ENCODE data around the gene POU3F4. TPM values are rescaled to one million over a fixed set of nuclear protein-coding genes. Genes with fewer than 3 reads are reported as not detected.

The POU3F4 gene
- not detected in 2 replicates for total RNA-seq

DNA sequence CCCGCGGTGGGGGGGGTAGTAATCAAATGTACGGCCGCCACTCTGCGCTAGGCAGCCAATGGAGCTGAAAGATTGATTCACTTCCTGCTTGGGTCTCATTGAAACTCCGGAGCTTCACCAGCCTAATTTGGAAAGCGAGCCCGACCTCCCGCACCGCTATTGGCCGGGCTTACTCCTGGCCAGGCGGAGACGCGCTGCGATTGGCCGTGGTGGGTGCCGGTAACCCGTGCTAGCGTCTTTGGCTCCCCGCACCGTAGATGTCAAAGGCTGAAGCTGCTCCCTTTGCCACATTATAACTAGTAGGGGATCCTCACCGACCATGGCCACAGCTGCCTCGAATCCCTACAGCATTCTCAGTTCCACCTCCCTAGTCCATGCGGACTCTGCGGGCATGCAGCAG, at the start of gene POU3F4:
Gene POU3F4 (plus strand): TSS at position 285 of the 400 bp plus-strand sequence. CDS start 35 bp downstream, at position 320.
- no peak for DNase-seq (ENCODE audit: extremely low read depth, low read depth, low spot score)

DNA sequence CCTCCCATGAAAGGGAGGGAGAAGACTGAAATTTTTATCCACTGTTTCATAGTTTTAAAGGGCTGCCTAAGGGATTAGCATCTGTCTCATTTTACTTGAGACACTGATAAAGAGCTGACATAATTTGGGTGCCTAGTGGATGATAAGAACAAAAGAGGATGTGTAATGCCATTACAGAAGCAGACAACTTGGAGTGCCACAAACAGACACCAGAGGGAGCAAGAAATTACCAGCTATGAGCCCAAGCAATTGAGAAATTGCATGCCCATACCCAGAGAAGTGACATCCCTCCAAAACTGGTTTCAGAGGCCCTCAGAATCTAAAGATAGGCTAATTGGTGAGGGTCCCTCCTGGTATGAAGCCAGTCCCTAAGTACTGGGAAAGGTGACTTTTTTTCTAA, 38.5 kb upstream of the POU3F4 start:
- DNase-seq (ENCODE audit: extremely low read depth, low read depth, low spot score), result no peak

- DNase-seq (ENCODE audit: extremely low read depth, low read depth, low spot score), result no peak
Observed at GRCh38 chrX:83495898-83496297, 12.2 kb upstream of the POU3F4 start.

DNA sequence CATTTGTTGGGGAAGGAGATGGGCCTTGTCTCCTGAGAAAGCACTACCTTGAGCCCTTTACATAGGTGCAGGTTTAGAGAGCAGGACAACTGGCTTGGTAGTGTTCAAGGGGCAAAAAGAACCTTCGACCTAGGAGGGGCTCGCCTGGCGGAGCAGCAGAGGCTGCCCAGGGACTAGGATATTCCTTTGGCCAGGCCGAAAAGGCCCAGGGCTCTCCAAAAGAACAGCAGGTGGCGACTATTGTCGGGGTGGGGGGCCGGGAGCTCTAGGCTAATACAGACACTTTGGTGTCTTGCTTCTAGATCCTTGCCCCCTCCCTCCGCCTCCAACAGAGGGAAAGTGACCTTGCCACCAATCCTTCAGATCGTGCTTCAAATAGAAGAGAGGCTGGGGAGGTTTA, 7.1 kb upstream of the POU3F4 start:
- no peak for DNase-seq (ENCODE audit: extremely low read depth, low read depth, low spot score)

- no peak for DNase-seq (ENCODE audit: extremely low read depth, low read depth, low spot score)
Observed at GRCh38 chrX:83501530-83501929, 6.6 kb upstream of the POU3F4 start.

GRCh38 chrX:83504721-83505479, 3.2 kb upstream of the POU3F4 start:
- DNase-seq (ENCODE audit: extremely low read depth, low read depth, low spot score), result no peak

DNA sequence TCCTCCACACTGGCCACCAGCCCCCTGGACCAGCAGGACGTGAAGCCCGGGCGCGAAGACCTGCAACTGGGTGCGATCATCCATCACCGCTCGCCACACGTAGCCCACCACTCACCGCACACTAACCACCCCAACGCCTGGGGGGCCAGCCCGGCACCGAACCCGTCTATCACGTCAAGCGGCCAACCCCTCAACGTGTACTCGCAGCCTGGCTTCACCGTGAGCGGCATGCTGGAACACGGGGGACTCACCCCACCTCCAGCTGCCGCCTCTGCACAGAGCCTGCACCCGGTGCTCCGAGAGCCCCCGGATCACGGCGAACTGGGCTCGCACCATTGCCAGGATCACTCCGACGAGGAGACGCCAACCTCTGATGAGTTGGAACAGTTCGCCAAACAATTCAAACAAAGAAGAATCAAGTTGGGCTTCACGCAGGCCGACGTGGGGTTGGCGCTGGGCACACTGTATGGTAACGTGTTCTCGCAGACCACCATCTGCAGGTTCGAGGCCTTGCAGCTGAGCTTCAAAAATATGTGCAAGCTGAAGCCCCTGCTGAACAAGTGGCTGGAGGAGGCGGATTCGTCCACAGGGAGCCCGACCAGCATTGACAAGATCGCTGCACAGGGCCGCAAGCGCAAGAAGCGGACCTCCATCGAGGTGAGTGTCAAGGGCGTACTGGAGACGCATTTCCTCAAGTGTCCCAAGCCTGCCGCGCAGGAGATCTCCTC, 600 bp downstream of the POU3F4 start:
- no peak for DNase-seq (ENCODE audit: extremely low read depth, low read depth, low spot score)

DNA sequence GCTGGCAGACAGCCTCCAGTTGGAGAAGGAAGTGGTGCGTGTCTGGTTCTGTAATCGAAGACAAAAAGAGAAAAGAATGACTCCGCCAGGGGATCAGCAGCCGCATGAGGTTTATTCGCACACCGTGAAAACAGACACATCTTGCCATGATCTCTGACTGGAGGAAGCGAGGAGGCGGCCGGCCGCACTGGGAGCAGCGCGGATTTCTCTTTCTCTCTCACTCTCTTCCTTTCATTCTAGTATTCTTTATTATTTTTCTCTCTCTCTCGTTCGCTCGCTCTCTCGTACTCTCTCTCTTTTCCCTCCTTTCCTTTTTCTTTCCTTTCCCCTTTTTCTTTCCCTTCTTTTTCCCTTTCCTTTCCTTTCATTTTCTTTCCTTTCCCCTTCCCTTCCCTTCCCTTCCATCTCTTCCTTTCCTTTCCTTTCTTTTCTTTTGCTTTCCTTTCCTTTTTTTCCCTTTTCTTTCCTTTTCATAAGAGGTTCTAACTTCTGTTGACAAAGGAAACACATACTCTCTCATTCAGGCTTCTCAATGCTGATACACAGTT, 1.2 kb downstream of the POU3F4 start:
- DNase-seq (ENCODE audit: extremely low read depth, low read depth, low spot score), result no peak

GRCh38 chrX:83510510-83511062, 2.5 kb downstream of the POU3F4 start:
- no peak for DNase-seq (ENCODE audit: extremely low read depth, low read depth, low spot score)

- no peak for DNase-seq (ENCODE audit: extremely low read depth, low read depth, low spot score)
Observed at GRCh38 chrX:83511208-83511607, 3.1 kb downstream of the POU3F4 start.

GRCh38 chrX:83512111-83512510, 4.0 kb downstream of the POU3F4 start:
- no peak for DNase-seq (ENCODE audit: extremely low read depth, low read depth, low spot score)

GRCh38 chrX:83516597-83516996, 8.5 kb downstream of the POU3F4 start:
- DNase-seq (ENCODE audit: extremely low read depth, low read depth, low spot score), result no peak

DNA sequence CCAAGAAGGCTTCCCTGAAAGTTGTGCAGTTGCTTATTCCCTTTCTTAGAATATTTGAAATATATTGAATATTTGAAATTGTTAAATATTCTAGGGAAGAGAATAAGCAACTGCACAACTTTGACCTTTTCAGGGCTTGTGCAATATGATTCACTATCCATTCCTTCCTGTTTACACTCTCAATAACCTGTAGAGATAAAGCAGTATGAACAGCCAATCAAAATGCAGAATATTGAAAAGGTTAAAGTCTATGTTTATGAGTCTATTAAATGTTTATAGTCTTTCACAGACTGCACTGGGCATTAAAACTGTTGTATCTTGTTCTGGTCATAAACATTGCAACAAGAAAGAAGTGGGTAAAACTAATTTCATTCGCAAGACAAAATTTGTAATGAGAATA, 13.8 kb downstream of the POU3F4 start:
- no peak for DNase-seq (ENCODE audit: extremely low read depth, low read depth, low spot score)

DNA sequence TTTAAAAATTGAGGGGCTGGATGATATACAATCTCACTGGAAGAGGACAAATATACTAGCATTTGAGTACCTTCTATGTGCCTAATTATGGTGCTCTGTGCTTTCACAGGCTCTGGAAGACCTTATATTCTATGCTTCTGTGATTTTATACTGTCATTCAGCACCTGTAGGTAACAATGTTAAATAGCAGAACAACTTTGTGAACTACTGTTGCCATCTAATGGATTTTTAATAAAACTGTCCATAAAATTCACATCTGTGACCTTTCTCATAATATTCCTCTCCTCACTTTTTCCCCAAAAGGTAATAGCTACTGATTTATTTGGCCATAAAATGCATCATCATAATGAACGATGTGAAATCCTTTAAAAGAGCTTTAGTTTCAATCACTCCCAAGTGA, 21.9 kb downstream of the POU3F4 start:
- DNase-seq (ENCODE audit: extremely low read depth, low read depth, low spot score), result no peak

DNA sequence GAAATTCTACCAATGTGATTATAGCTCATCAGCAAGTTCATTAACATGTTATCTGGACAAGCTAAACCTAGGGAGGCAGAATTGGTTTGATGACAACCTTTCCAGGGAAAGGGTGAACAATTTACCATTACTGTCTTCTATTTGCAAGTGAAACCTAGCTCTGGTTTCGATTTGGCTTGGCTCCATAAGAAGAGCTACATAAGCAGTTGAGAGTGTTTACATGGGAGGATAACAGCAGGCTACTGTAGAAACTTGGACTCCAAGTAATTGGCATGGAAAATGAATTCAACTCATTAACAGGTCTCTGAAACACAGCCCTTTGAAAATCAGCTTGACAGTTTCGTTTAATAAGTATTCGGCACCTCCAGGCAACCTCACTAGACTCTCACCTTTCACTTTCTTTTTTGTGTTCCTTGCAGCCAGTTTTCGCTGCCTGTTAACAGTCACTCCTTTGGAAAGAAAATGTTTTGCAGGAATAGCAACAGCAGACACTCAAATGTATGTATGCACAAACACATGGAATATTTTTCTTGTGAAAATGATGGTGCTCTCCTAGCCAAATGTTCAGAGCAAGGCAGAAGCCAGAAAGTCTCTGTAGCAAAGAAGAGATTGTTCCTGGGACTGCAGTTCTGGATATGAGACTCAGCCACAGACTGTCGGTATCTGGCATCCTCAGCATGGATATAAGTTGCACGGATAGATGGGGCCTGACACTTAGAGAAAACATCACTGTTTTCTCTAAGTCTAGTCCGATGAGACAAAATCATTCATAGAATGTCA, 27.5 kb downstream of the POU3F4 start:
- no peak for DNase-seq (ENCODE audit: extremely low read depth, low read depth, low spot score)
